ENCODE results near the gene AFF3. TPM values are rescaled to one million over a fixed set of nuclear protein-coding genes. Genes with fewer than 3 reads are reported as not detected.

Gene AFF3
- total and polyA plus RNA-seq, 2 donors (not counting 3 experiments of a cell fraction or from before 2014, with no cell fraction given), result 0.06 to 0.07 TPM

- no peaks in the 10 kb centered on the region for H3K27me3 ChIP-seq (ENCODE audit: control insufficient read depth in 2 of 2, insufficient read depth in 2 of 2, low read length in 2 of 2)
- FAIRE-seq (no peak), DNase-seq (ENCODE audit: low read depth, low spot score) (no peak)
- no TSS peak for BruUV-seq (replicated peaks)
- no peaks in the 10 kb centered on the region for H3K79me2 ChIP-seq (ENCODE audit: control insufficient read depth, insufficient read depth, low read length)
- dilution Hi-C loops (cut with MboI; ENCODE audit: extremely low pct_ligation_motif_present, low sequenced_read_pairs) (no loop called here), intact Hi-C loops (cut with micrococcal nuclease) (no loop called here)
- H2AFZ ChIP-seq (ENCODE audit: low read depth, low read length), result no peak overlapping the region
- H3K4me1 ChIP-seq (ENCODE audit: control insufficient read depth, extremely low read depth, insufficient read depth, low read length), result no peaks in the 10 kb centered on the region
- no peaks in the 10 kb centered on the region for H4K20me1 ChIP-seq (replicated peaks; ENCODE audit: control insufficient read depth, extremely low read depth, insufficient read depth, low read length)
- POLR2A ChIA-PET, result no interaction called here
- no peak overlapping the region for H3K9ac ChIP-seq (replicated peaks; ENCODE audit: extremely low read depth, insufficient read depth, low read length)
- H3K9me3 ChIP-seq (replicated peaks; ENCODE audit: control insufficient read depth, insufficient read depth, low read length), result no peaks in the 10 kb centered on the region
- CTCF ChIA-PET, result interaction anchor here (1.0 kb wide), 1 partner anchor 242 kb away, joined by 4 read pairs; no protein-coding TSS in a partner anchor
- TF ChIP-seq GATA2 (IDR thresholded peaks at IDR 0.05; ENCODE audit: insufficient read depth, insufficient read length, low read depth, low read length), result no peak
- no peak for TF ChIP-seq MYC (IDR thresholded peaks at IDR 0.05; ENCODE audit: low read depth, low read length)
- TF ChIP-seq EZH2 (IDR thresholded peaks at IDR 0.05; ENCODE audit: borderline replicate concordance, low read depth, low read length, severe bottlenecking), result no peak
- no peak for TF ChIP-seq FOS (IDR thresholded peaks at IDR 0.05; ENCODE audit: borderline replicate concordance, insufficient read depth, low read length)
- TF ChIP-seq POLR2A (IDR thresholded peaks at IDR 0.05; ENCODE audit: low read depth, low read length), result no peak
- no peak for TF ChIP-seq JUN (IDR thresholded peaks at IDR 0.05; ENCODE audit: borderline replicate concordance, insufficient read depth, insufficient read length, low read depth)
- no peak for TF ChIP-seq CTCF (IDR thresholded peaks at IDR 0.05; ENCODE audit: extremely low read depth in 1 of 2, insufficient read depth in 1 of 2, low read depth in 1 of 2, low read length in 2 of 2)
- no peak for TF ChIP-seq MAX (IDR thresholded peaks at IDR 0.05; ENCODE audit: insufficient read depth, insufficient read length)
- no peak for TF ChIP-seq POLR2AphosphoS5 (IDR thresholded peaks at IDR 0.05; ENCODE audit: insufficient read depth, low read depth, low read length)
- H3K4me3 ChIP-seq (replicated peaks in 1 of 3; ENCODE audit: insufficient read depth in 1 of 3, low read depth in 1 of 3, low read length in 3 of 3), result no peak overlapping the region
- H3K9me1 ChIP-seq (replicated peaks; ENCODE audit: control insufficient read depth, extremely low read depth, insufficient read depth, low read length), result no peaks in the 10 kb centered on the region
- H3K36me3 ChIP-seq (ENCODE audit: control insufficient read depth in 2 of 2, extremely low read depth in 1 of 2, insufficient read depth in 2 of 2, low read length in 2 of 2), result no peaks in the 10 kb centered on the region
- no peak overlapping the region for H3K4me2 ChIP-seq (ENCODE audit: insufficient read depth, low read length)
- no peak overlapping the region for H3K27ac ChIP-seq (ENCODE audit: insufficient read depth, low read depth, low read length)
Measured at GRCh38 chr2:100060875-100061274, 81.5 kb downstream of the AFF3 start.
